Stimulated activated CD8-positive, alpha-beta memory T cell treated with anti-CD3 and anti-CD28 coated beads, Interleukin-4, amount 100 ng/mL, for 4 hours (primary cell): ENCODE results near the gene GLB1L2.

Experiments used
- DNase-seq, 2 donors: peaks; one replicate each; pipeline ENCODE4 v3.0.0-alpha.2; 2020; ENCODE audit warnings: low read depth in 2 of 2, low spot score in 1 of 2

GLB1L2 gene

GRCh38 chr11:134346976-134347350 is 15.2 kb downstream of the GLB1L2 start:
- DNase-seq: no peak

GRCh38 chr11:134347441-134347840 is 15.7 kb downstream of the GLB1L2 start:
- no peak for DNase-seq

- DNase-seq: no peak
Observed at GRCh38 chr11:134349109-134349801, 17.5 kb downstream of the GLB1L2 start.

GRCh38 chr11:134349802-134350355 is 18.1 kb downstream of the GLB1L2 start:
- no peak for DNase-seq

- DNase-seq: no peak
Observed at GRCh38 chr11:134350381-134350780, 18.6 kb downstream of the GLB1L2 start.

GRCh38 chr11:134352111-134352510 is 20.3 kb downstream of the GLB1L2 start:
- no peak for DNase-seq

- no peak for DNase-seq
Observed at GRCh38 chr11:134355136-134355535, 23.3 kb downstream of the GLB1L2 start.

GRCh38 chr11:134355656-134356055 is 23.9 kb downstream of the GLB1L2 start:
- DNase-seq: no peak

- no peak for DNase-seq
Observed at GRCh38 chr11:134356656-134357544, 25.1 kb downstream of the GLB1L2 start.

- no peak for DNase-seq
Observed at GRCh38 chr11:134357545-134357839, 25.7 kb downstream of the GLB1L2 start.

- no peak for DNase-seq
Observed at GRCh38 chr11:134358165-134358855, 26.5 kb downstream of the GLB1L2 start.

- no peak for DNase-seq
Observed at GRCh38 chr11:134358856-134359490, 27.2 kb downstream of the GLB1L2 start.

GRCh38 chr11:134359646-134360045 is 27.9 kb downstream of the GLB1L2 start:
- no peak for DNase-seq

GRCh38 chr11:134360050-134360835 is 28.5 kb downstream of the GLB1L2 start:
- DNase-seq: peak; percentile 19 to 43

- DNase-seq: no peak
Observed at GRCh38 chr11:134361661-134362060, 29.9 kb downstream of the GLB1L2 start.

GRCh38 chr11:134362192-134362901 is 30.6 kb downstream of the GLB1L2 start:
- no peak for DNase-seq

- DNase-seq: no peak
Observed at GRCh38 chr11:134363161-134363560, 31.4 kb downstream of the GLB1L2 start.

GRCh38 chr11:134363592-134363991 is 31.8 kb downstream of the GLB1L2 start:
- no peak for DNase-seq

GRCh38 chr11:134364261-134364660 is 32.5 kb downstream of the GLB1L2 start:
- DNase-seq: no peak
